Caco-2 (cell line): ENCODE data around the gene ARHGEF12. TPM values are rescaled to one million over a fixed set of nuclear protein-coding genes. Genes with fewer than 3 reads are reported as not detected.

Source experiments
- BruUV-seq: library from RNA; stranded (reverse); fragments of 400-500 nt; replicated peaks from 2 replicates; lab custom pipeline; 2021; lab: Mats Ljungman, UMichigan
- CTCF ChIA-PET: fragments of 300-600 bp; sonication (Branson Sonifier 250); formaldehyde crosslinking; loops from one replicate; lab custom pipeline; 2022; ENCODE audit warnings: antibody characterized with exemption; lab: Charles Lee
- POLR2A ChIA-PET: fragments of 300-600 bp; sonication (Branson Sonifier 250); formaldehyde crosslinking; loops from one replicate; lab custom pipeline; 2022; ENCODE audit warnings: antibody characterized with exemption; lab: Charles Lee
- DNase-seq, 2 experiments: peaks; one replicate each; pipeline versions ENCODE4 v3.0.0 to v3.0.0-alpha.2; 2020 to 2022
- H3K27me3 ChIP-seq: replicated peaks from 2 replicates; pipeline ENCODE4 v1.6.0; 2011; ENCODE audit warnings: low read length; ENCODE audit not compliant: control insufficient read depth, insufficient read depth
- H3K36me3 ChIP-seq: 2 replicates; pipeline ENCODE4 v1.5.1; 2011; ENCODE audit warnings: low read length; ENCODE audit not compliant: control insufficient read depth, insufficient read depth
- H3K4me1 ChIP-seq: fragments of 250-450 bp; sonication (Bioruptor Pico); 2 replicates; pipeline ENCODE4 v1.5.1; 2020; ENCODE audit warnings: mild to moderate bottlenecking
- H3K4me3 ChIP-seq: 2 replicates; pipeline ENCODE4 v1.5.1; 2011; ENCODE audit warnings: low read depth, mild to moderate bottlenecking, control low read depth, low read length
- H3K9me3 ChIP-seq: fragments of 250-450 bp; sonication (Bioruptor Pico); 2 replicates; pipeline ENCODE4 v1.5.1; 2020; ENCODE audit warnings: mild to moderate bottlenecking, moderate library complexity
- H3K27ac Mint-ChIP-seq: one replicate; pipeline ENCODE4 v1.8.0; 2022; ENCODE audit warnings: mixed read lengths; ENCODE audit not compliant: unreplicated experiment
- H3K27me3 Mint-ChIP-seq: one replicate; pipeline ENCODE4 v1.8.0; 2022; ENCODE audit warnings: mixed read lengths; ENCODE audit not compliant: insufficient read depth, unreplicated experiment
- H3K36me3 Mint-ChIP-seq: one replicate; pipeline ENCODE4 v1.8.0; 2022; ENCODE audit warnings: mild to moderate bottlenecking, mixed read lengths; ENCODE audit not compliant: insufficient read depth, unreplicated experiment
- H3K4me1 Mint-ChIP-seq: one replicate; pipeline ENCODE4 v1.8.0; 2022; ENCODE audit warnings: low read depth, mixed read lengths; ENCODE audit not compliant: unreplicated experiment
- H3K4me3 Mint-ChIP-seq: one replicate; pipeline ENCODE4 v1.8.0; 2022; ENCODE audit warnings: mild to moderate bottlenecking, moderate library complexity, mixed read lengths; ENCODE audit not compliant: unreplicated experiment
- H3K9me3 Mint-ChIP-seq: one replicate; pipeline ENCODE4 v1.8.0; 2022; ENCODE audit warnings: mixed read lengths; ENCODE audit not compliant: unreplicated experiment
- CTCF ChIP-seq, 2 experiments: fragments of 200-600 bp in 1 of 2; IDR thresholded peaks; 1 replicate in 1 of 2; 2 replicates in 1 of 2; pipeline versions ENCODE4 v1.5.1 to v1.8.0; 2011 to 2022; ENCODE audit warnings: antibody characterized with exemption in 1 of 2, control low read depth in 1 of 2, inconsistent platforms in 1 of 2, low read depth in 1 of 2, low read length in 1 of 2, mild to moderate bottlenecking in 1 of 2, moderate library complexity in 1 of 2; ENCODE audit not compliant: insufficient read depth in 1 of 2, severe bottlenecking in 1 of 2, unreplicated experiment in 1 of 2
- intact Hi-C: fragments of 100-400 bp; cut with micrococcal nuclease; formaldehyde crosslinking; loops from one replicate; pipeline ENCODE4 v1.10.0; 2022; ENCODE audit not compliant: unreplicated experiment
- total RNA-seq: library from RNA; stranded (reverse); gene quantifications from 2 replicates; pipeline ENCODE4 v1.2.3, GENCODE V29; 2022

ARHGEF12 gene
- total RNA-seq, 1 experiment from 2014 or later: 89.3 TPM

- BruUV-seq: no TSS peak
- Mint-ChIP-seq H3K4me3 (no peak overlapping the region), H3K27ac (peak overlapping the region; percentile 28), H3K36me3 (peaks cover 7% of the 10 kb centered on the region), H3K4me1 (peaks cover 51% of the 10 kb centered on the region), H3K9me3 (no peaks in the 10 kb centered on the region), H3K27me3 (no peaks in the 10 kb centered on the region)
- CTCF ChIA-PET: no interaction called here
- Histone ChIP-seq H3K4me3 (no peak overlapping the region), H3K9me3 (no peaks in the 10 kb centered on the region), H3K36me3 (no peaks in the 10 kb centered on the region), H3K4me1 (peaks cover 38% of the 10 kb centered on the region), H3K27me3 (no peaks in the 10 kb centered on the region)
- intact Hi-C loops: loop anchor here (1.0 kb wide), 1 partner anchor 19 kb away; no protein-coding TSS in a partner anchor
- POLR2A ChIA-PET: no interaction called here
- TF ChIP-seq CTCF (IDR thresholded peaks at IDR 0.05; ENCODE audit: insufficient read depth in 1 of 2, low read depth in 1 of 2, low read length in 1 of 2, severe bottlenecking in 1 of 2, unreplicated experiment in 1 of 2): no peak
- DNase-seq: peak in 1 of 2 experiments; percentile 42
Measured at GRCh38 chr11:120354068-120354467, 17.9 kb downstream of the ARHGEF12 start.

GRCh38 chr11:120354779-120355178 is 18.6 kb downstream of the ARHGEF12 start:
- peak overlapping the region; percentile 28 for H3K27ac Mint-ChIP-seq
- H3K4me3 Mint-ChIP-seq: no peak overlapping the region
- no peak overlapping the region for H3K4me3 ChIP-seq
- peak in 1 of 2 experiments; percentile 34 for DNase-seq
- H3K36me3 ChIP-seq: no peaks in the 10 kb centered on the region
- H3K4me1 Mint-ChIP-seq: peaks cover 45% of the 10 kb centered on the region
- no peaks in the 10 kb centered on the region for H3K27me3 Mint-ChIP-seq
- intact Hi-C loops: loop anchor here (1.0 kb wide), 1 partner anchor 19 kb away; no protein-coding TSS in a partner anchor
- H3K4me1 ChIP-seq: peaks cover 37% of the 10 kb centered on the region
- peaks cover 10% of the 10 kb centered on the region for H3K36me3 Mint-ChIP-seq
- CTCF ChIA-PET: no interaction called here
- TF ChIP-seq CTCF (IDR thresholded peaks at IDR 0.05; ENCODE audit: insufficient read depth in 1 of 2, low read depth in 1 of 2, low read length in 1 of 2, severe bottlenecking in 1 of 2, unreplicated experiment in 1 of 2): no peak
- H3K9me3 Mint-ChIP-seq: no peaks in the 10 kb centered on the region
- no peaks in the 10 kb centered on the region for H3K27me3 ChIP-seq
- POLR2A ChIA-PET: no interaction called here
- no TSS peak for BruUV-seq
- H3K9me3 ChIP-seq: no peaks in the 10 kb centered on the region

- Histone ChIP-seq H3K4me1 (peaks cover 27% of the 10 kb centered on the region), H3K27me3 (no peaks in the 10 kb centered on the region), H3K36me3 (no peaks in the 10 kb centered on the region), H3K9me3 (no peaks in the 10 kb centered on the region), H3K4me3 (no peak overlapping the region)
- TF ChIP-seq CTCF (IDR thresholded peaks at IDR 0.05; ENCODE audit: insufficient read depth in 1 of 2, low read depth in 1 of 2, low read length in 1 of 2, severe bottlenecking in 1 of 2, unreplicated experiment in 1 of 2): no peak
- H3K36me3 Mint-ChIP-seq: peaks cover 14% of the 10 kb centered on the region
- peaks cover 29% of the 10 kb centered on the region for H3K4me1 Mint-ChIP-seq
- H3K27me3 Mint-ChIP-seq: no peaks in the 10 kb centered on the region
- DNase-seq: no peak
- H3K4me3 Mint-ChIP-seq: no peak overlapping the region
- H3K27ac Mint-ChIP-seq: no peak overlapping the region
- no peaks in the 10 kb centered on the region for H3K9me3 Mint-ChIP-seq
- POLR2A ChIA-PET: no interaction called here
- intact Hi-C loops: no loop called here
- CTCF ChIA-PET: no interaction called here
- BruUV-seq: no TSS peak
Measured at GRCh38 chr11:120357620-120358019, 21.4 kb downstream of the ARHGEF12 start.
